HCT116 (cell line): Measurements from ENCODE around the gene C1GALT1C1L. TPM values are rescaled to one million over a fixed set of nuclear protein-coding genes. Genes with fewer than 3 reads are reported as not detected.

Source experiments
- ATAC-seq: fragments of 200-7000 bp; cut with Tn5 transposase; 2 replicates; pipeline ENCODE4 v1.9.1; 2020; ENCODE audit warnings: mild to moderate bottlenecking, moderate library complexity
- BruUV-seq: library from RNA; stranded (reverse); fragments of 400-500 nt; replicated peaks from 2 replicates; lab custom pipeline; 2021; lab: Mats Ljungman, UMichigan
- CTCF ChIA-PET: fragments of 300-600 bp; sonication (Branson Sonifier 250); formaldehyde crosslinking; loops from one replicate; lab custom pipeline; 2021; ENCODE audit warnings: antibody characterized with exemption; lab: Charles Lee
- POLR2A ChIA-PET: fragments of 300-600, 350-600 bp; sonication (Branson Sonifier 250); formaldehyde crosslinking; loops from one replicate; lab custom pipeline; 2021; ENCODE audit warnings: antibody characterized with exemption; lab: Charles Lee
- RAD21 ChIA-PET, 2 experiments: fragments of 300-600 bp; sonication (Branson Sonifier 250); formaldehyde crosslinking; loops; one replicate each; lab custom pipeline; 2023; ENCODE audit warnings: low total read pairs in 2 of 2; ENCODE audit not compliant: uncharacterized antibody in 2 of 2, unreplicated experiment in 2 of 2, low non-redundant PET in 1 of 2; lab: Charles Lee
- DNase-seq: peaks from one replicate; pipeline ENCODE4 v3.0.0-alpha.2; 2010; ENCODE audit warnings: low read depth, low spot score
- H2AFZ ChIP-seq: fragments of 200-600 bp; shearing (Covaris generic), sonication (generic); 2 replicates; pipeline ENCODE4 v1.6.1; 2017; ENCODE audit warnings: low read depth, mixed run types, mixed read lengths, antibody characterized with exemption, low read length; ENCODE audit not compliant: poor library complexity, severe bottlenecking
- H3K27ac ChIP-seq: 2 replicates; pipeline ENCODE4 v1.5.1; 2012; ENCODE audit warnings: low read depth, low read length
- H3K27me3 ChIP-seq: fragments of 200-600 bp; sonication (generic); 2 replicates; pipeline ENCODE4 v1.6.1; 2016; ENCODE audit warnings: mixed run types, low read length, mixed read lengths; ENCODE audit not compliant: insufficient read depth
- H3K36me3 ChIP-seq, 2 experiments: fragments of 200-500 bp in 1 of 2; fragments of 200-600 bp in 1 of 2; sonication (Bioruptor generic) in 1 of 2; sonication (generic) in 1 of 2; 2 replicates each; pipeline versions ENCODE4 v1.5.1 to v1.6.1; 2014 to 2016; ENCODE audit warnings: low read length in 2 of 2, inconsistent platforms in 1 of 2, mixed read lengths in 1 of 2, mixed run types in 1 of 2; ENCODE audit not compliant: insufficient read depth in 2 of 2, control insufficient read depth in 1 of 2
- H3K4me1 ChIP-seq, 2 experiments: fragments of 200-600 bp in 1 of 2; sonication (generic) in 1 of 2; 2 replicates each; pipeline versions ENCODE4 v1.5.1 to v1.6.1; 2012 to 2017; ENCODE audit warnings: low read length in 2 of 2, inconsistent platforms in 1 of 2, mild to moderate bottlenecking in 1 of 2, mixed read lengths in 1 of 2, mixed run types in 1 of 2, moderate library complexity in 1 of 2; ENCODE audit not compliant: insufficient read depth in 2 of 2, control insufficient read depth in 1 of 2
- H3K4me2 ChIP-seq: fragments of 200-600 bp; sonication (generic); 2 replicates; pipeline ENCODE4 v1.6.1; 2017; ENCODE audit warnings: mixed run types, low read length, mixed read lengths
- H3K4me3 ChIP-seq, 2 experiments: fragments of 200-600 bp in 1 of 2; sonication (generic) in 1 of 2; replicated peaks in 1 of 2; 2 replicates each; pipeline ENCODE4 v1.5.1; 2011 to 2016; ENCODE audit warnings: low read length in 2 of 2, control low read depth in 1 of 2, low read depth in 1 of 2, mild to moderate bottlenecking in 1 of 2, mixed read lengths in 1 of 2, mixed run types in 1 of 2
- H3K79me2 ChIP-seq: fragments of 200-600 bp; sonication (generic); 2 replicates; pipeline ENCODE4 v1.6.1; 2017; ENCODE audit warnings: mild to moderate bottlenecking, mixed run types, low read length, moderate library complexity, mixed read lengths; ENCODE audit not compliant: insufficient read depth
- H3K9ac ChIP-seq: fragments of 200-600 bp; sonication (generic); 2 replicates; pipeline ENCODE4 v1.6.1; 2016; ENCODE audit warnings: low read length, mixed read lengths
- H3K9me2 ChIP-seq: fragments of 200-600 bp; sonication (generic), shearing (Covaris generic); 2 replicates; pipeline ENCODE4 v1.6.1; 2017; ENCODE audit warnings: mixed run types, mild to moderate bottlenecking, moderate library complexity; ENCODE audit not compliant: insufficient read depth
- H3K9me3 ChIP-seq, 2 experiments: fragments of 200-500 bp in 1 of 2; fragments of 200-600 bp in 1 of 2; sonication (Bioruptor generic) in 1 of 2; sonication (generic) in 1 of 2; 2 replicates each; pipeline ENCODE4 v1.6.1; 2014 to 2017; ENCODE audit warnings: low read length in 2 of 2, mixed read lengths in 2 of 2, inconsistent platforms in 1 of 2, low read depth in 1 of 2, mild to moderate bottlenecking in 1 of 2, mixed run types in 1 of 2, moderate library complexity in 1 of 2; ENCODE audit not compliant: control insufficient read depth in 1 of 2, insufficient read depth in 1 of 2
- H4K20me1 ChIP-seq: fragments of 200-600 bp; sonication (generic), shearing (Covaris generic); 2 replicates; pipeline ENCODE4 v1.6.1; 2017; ENCODE audit warnings: mixed run types, mild to moderate bottlenecking, moderate library complexity; ENCODE audit not compliant: insufficient read depth
- ATF3 ChIP-seq: IDR thresholded peaks from 2 replicates; pipeline ENCODE4 v1.6.1; 2012
- CBX3 ChIP-seq: IDR thresholded peaks from 2 replicates; pipeline ENCODE4 v1.6.1; 2012; ENCODE audit warnings: low read depth
- CEBPB ChIP-seq: IDR thresholded peaks from 2 replicates; pipeline ENCODE4 v1.6.1; 2012; ENCODE audit warnings: low read depth
- EGR1 ChIP-seq: IDR thresholded peaks from 2 replicates; pipeline ENCODE4 v1.6.1; 2012; ENCODE audit warnings: low read depth
- ELF1 ChIP-seq: IDR thresholded peaks from 2 replicates; pipeline ENCODE4 v1.6.1; 2012; ENCODE audit warnings: low read depth, borderline replicate concordance
- EZH2 ChIP-seq: fragments of 200-600 bp; sonication (generic); IDR thresholded peaks from 2 replicates; pipeline ENCODE4 v1.6.1; 2017; ENCODE audit warnings: antibody characterized with exemption, mixed run types
- EZH2phosphoT487 ChIP-seq: fragments of 200-600 bp; IDR thresholded peaks from 2 replicates; pipeline ENCODE4 v1.6.1; 2018; ENCODE audit warnings: antibody characterized with exemption, borderline replicate concordance
- FOSL1 ChIP-seq: IDR thresholded peaks from 2 replicates; pipeline ENCODE4 v1.6.1; 2012; ENCODE audit warnings: low read depth
- JUND ChIP-seq: IDR thresholded peaks from 2 replicates; pipeline ENCODE4 v1.6.1; 2012
- POLR2A ChIP-seq: IDR thresholded peaks from 2 replicates; pipeline ENCODE4 v1.7.0; 2011; ENCODE audit warnings: borderline replicate concordance; ENCODE audit not compliant: insufficient read depth, insufficient read length; ENCODE audit errors: extremely low read depth
- POLR2AphosphoS5 ChIP-seq: IDR thresholded peaks from 2 replicates; pipeline ENCODE4 v1.6.1; 2011; ENCODE audit warnings: mild to moderate bottlenecking, low read depth, low read length, moderate library complexity
- RAD21 ChIP-seq: IDR thresholded peaks from 2 replicates; pipeline ENCODE4 v1.6.1; 2012; ENCODE audit warnings: low read depth, mild to moderate bottlenecking
- REST ChIP-seq: IDR thresholded peaks from 2 replicates; pipeline ENCODE4 v1.6.1; 2012; ENCODE audit warnings: low read depth
- SP1 ChIP-seq: IDR thresholded peaks from 2 replicates; pipeline ENCODE4 v1.6.1; 2012; ENCODE audit warnings: low read depth
- SRF ChIP-seq: IDR thresholded peaks from 2 replicates; pipeline ENCODE4 v1.6.1; 2012; ENCODE audit warnings: low read depth
- TCF7L2 ChIP-seq: IDR thresholded peaks from 2 replicates; pipeline ENCODE4 v1.7.0; 2011; ENCODE audit warnings: borderline replicate concordance, inconsistent platforms; ENCODE audit not compliant: insufficient read depth, insufficient read length; ENCODE audit errors: extremely low read depth
- YY1 ChIP-seq: IDR thresholded peaks from 2 replicates; pipeline ENCODE4 v1.6.1; 2011; ENCODE audit warnings: low read length, low read depth, moderate library complexity, mild to moderate bottlenecking; ENCODE audit not compliant: insufficient replicate concordance; ENCODE audit errors: extremely low read depth
- ZFX ChIP-seq: fragments of 450-650 bp; IDR thresholded peaks from 2 replicates; pipeline ENCODE4 v1.6.1; 2017
- intact Hi-C: fragments of 100-400 bp; cut with micrococcal nuclease; formaldehyde crosslinking; loops from 2 replicates; pipeline ENCODE4 v1.10.0; 2022
- total RNA-seq: library from RNA; stranded (reverse); gene quantifications from one replicate; pipeline ENCODE4 v1.2.1, GENCODE V29; 2021; ENCODE audit not compliant: unreplicated experiment

C1GALT1C1L gene
- total RNA-seq, 1 experiment from 2014 or later, result 0.20 TPM

GRCh38 chr2:43642363-43642762 lies 33.9 kb downstream of the C1GALT1C1L start:
- Histone ChIP-seq H3K9ac (no peak overlapping the region), H3K27me3 (no peaks in the 10 kb centered on the region), H3K36me3 (no peaks in the 10 kb centered on the region), H3K9me2 (no peaks in the 10 kb centered on the region), H3K4me1 (peaks cover 0 to 8% of the 10 kb centered on the region in 2 experiments; a peak in 1 of 4 replicates), H3K9me3 (no peaks in the 10 kb centered on the region), H2AFZ (no peak overlapping the region), H3K4me3 (no peak overlapping the region), H4K20me1 (no peaks in the 10 kb centered on the region), H3K4me2 (no peak overlapping the region), H3K27ac (no peak overlapping the region), H3K79me2 (no peaks in the 10 kb centered on the region)
- ATAC-seq, result no peak
- no peak for DNase-seq
- no peak for TF ChIP-seq JUND
- TF ChIP-seq ELF1, result no peak
- no peak for TF ChIP-seq POLR2AphosphoS5
- TF ChIP-seq RAD21, result no peak
- no peak for TF ChIP-seq CEBPB
- no peak for TF ChIP-seq SP1
- TF ChIP-seq EZH2phosphoT487, result no peak
- no peak for TF ChIP-seq FOSL1
- no peak for TF ChIP-seq ZFX
- TF ChIP-seq SRF, result no peak
- TF ChIP-seq POLR2A, result no peak
- no peak for TF ChIP-seq TCF7L2
- no peak for TF ChIP-seq EGR1
- no peak for TF ChIP-seq ATF3
- no peak for TF ChIP-seq REST
- TF ChIP-seq YY1, result no peak
- TF ChIP-seq CBX3, result no peak
- TF ChIP-seq EZH2, result no peak
- ChIA-PET RAD21 (no interaction called here), CTCF (interaction anchor here (1.1 kb wide), 1 partner anchor 37 kb away, joined by 3 read pairs; no protein-coding TSS in a partner anchor), POLR2A (no interaction called here)
- intact Hi-C loops, result no loop called here
- no TSS peak for BruUV-seq
